ENCODE data around the gene PSME1.

- TF ChIP-seq CTCF (IDR thresholded peaks at IDR 0.05) (no peak), POLR2A (IDR thresholded peaks at IDR 0.05) (no peak), EP300 (IDR thresholded peaks at IDR 0.05) (no peak)
These were observed 35.0 kb upstream of the PSME1 start for GRCh38 chr14:24100982-24101494.

All from upper lobe of left lung (tissue), 4 donors.